Measurements from ENCODE around the gene SLX9.

SLX9 gene

DNA sequence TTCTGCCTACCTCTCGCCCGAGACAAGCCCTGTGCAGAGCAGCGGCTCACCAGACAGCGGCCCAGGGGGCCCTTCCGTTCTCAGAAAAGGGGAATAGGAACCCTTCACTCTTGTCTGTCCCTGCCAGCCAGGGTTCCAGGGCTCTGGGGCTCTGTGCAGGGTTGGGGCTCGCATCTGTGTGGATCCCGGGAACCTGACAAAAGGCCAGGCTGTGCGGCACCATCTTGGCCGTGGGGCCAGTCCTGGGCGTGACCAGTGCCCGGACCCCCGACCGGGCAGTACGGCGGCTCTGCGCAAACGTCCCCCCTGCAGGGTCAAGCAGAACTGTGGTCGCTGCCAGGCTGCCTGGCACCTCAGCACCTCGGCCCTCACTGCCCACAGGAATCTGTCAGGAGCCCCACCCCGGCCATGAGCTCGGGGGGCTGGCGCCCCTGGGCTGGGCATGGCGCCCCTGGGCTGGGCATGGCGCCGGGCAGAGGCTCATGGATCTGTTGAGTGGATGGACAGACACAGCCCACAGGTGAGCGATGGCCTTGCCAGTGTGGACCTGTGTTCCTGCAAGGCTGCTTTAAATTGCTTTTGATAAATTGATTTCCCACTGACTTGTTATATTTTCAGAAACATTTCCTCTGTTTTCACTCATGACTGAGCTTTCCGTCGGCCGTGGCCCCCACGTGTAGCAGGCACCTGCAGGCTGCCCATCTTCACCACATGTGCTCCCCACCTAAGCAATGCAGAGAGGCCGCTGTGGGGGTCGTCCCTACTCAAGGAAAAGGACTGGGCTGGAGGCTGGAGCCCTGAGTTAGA lies 59.0 kb downstream of the SLX9 start:
- TF ChIP-seq LEF1 (IDR thresholded peaks at IDR 0.05; ENCODE audit: borderline replicate concordance) (no peak), SUZ12 (IDR thresholded peaks at IDR 0.05) (no peak), SP1 (IDR thresholded peaks at IDR 0.05) (no peak), FOXK2 (IDR thresholded peaks at IDR 0.05) (no peak), ELF4 (IDR thresholded peaks at IDR 0.05) (no peak), NFRKB (IDR thresholded peaks at IDR 0.05) (no peak), ZNF384 (IDR thresholded peaks at IDR 0.05) (no peak), BHLHE40 (IDR thresholded peaks at IDR 0.05; ENCODE audit: borderline replicate concordance) (no peak), CTBP1 (IDR thresholded peaks at IDR 0.05; ENCODE audit: borderline replicate concordance) (no peak), TARDBP (IDR thresholded peaks at IDR 0.05) (no peak), FOXM1 (IDR thresholded peaks at IDR 0.05; ENCODE audit: borderline replicate concordance) (no peak)
- DNase-seq (ENCODE audit: extremely low spot score), result no peak
- CTCF ChIA-PET, result interaction anchor here (0.6 kb wide), 1 partner anchor 126 kb away, joined by 3 read pairs; no protein-coding TSS in a partner anchor
- POLR2A ChIA-PET, result no interaction called here

DNA sequence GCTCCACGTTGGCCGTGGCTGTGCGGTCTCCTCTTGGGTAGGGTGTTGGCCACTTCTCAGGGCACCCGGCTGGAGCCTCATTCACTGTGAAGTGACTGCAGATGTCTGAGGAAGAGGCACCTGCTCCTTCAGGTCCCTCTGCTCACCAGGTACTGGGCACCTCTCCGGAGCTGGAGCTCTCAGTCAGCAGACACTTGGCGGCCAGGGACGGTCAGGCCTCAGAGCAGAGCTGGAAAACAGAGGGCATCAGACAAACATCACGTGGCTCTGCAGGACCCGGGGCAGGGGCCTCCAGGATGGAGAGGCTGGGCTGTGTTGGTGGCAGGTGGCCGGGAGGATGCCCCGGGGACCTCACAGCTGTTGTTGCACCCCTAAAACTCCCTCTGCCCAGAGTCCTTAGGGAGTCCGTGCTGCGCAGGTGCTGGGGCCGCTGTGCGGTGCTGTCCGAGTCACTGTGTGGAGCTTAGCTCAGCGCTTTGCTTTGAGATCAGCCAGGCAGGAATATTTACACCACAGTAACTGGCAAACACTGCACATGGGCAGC lies 59.7 kb downstream of the SLX9 start:
- ChIA-PET CTCF (interaction anchor here (0.6 kb wide), 1 partner anchor 125 kb away, joined by 3 read pairs; no protein-coding TSS in a partner anchor), POLR2A (no interaction called here)
- TF ChIP-seq TARDBP (IDR thresholded peaks at IDR 0.05), result no peak
- TF ChIP-seq BHLHE40 (IDR thresholded peaks at IDR 0.05; ENCODE audit: borderline replicate concordance), result no peak
- TF ChIP-seq L3MBTL2 (conservative IDR thresholded peaks at IDR 0.05), result no peak
- TF ChIP-seq SP1 (IDR thresholded peaks at IDR 0.05), result no peak
- TF ChIP-seq SUZ12 (IDR thresholded peaks at IDR 0.05), result no peak
- no peak for TF ChIP-seq HDGF (IDR thresholded peaks at IDR 0.05; ENCODE audit: borderline replicate concordance)
- TF ChIP-seq FOXM1 (IDR thresholded peaks at IDR 0.05; ENCODE audit: borderline replicate concordance), result no peak
- no peak for TF ChIP-seq ELF4 (IDR thresholded peaks at IDR 0.05)
- TF ChIP-seq, protein P1, sequence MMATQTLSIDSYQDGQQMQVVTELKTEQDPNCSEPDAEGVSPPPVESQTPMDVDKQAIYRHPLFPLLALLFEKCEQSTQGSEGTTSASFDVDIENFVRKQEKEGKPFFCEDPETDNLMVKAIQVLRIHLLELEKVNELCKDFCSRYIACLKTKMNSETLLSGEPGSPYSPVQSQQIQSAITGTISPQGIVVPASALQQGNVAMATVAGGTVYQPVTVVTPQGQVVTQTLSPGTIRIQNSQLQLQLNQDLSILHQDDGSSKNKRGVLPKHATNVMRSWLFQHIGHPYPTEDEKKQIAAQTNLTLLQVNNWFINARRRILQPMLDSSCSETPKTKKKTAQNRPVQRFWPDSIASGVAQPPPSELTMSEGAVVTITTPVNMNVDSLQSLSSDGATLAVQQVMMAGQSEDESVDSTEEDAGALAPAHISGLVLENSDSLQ (IDR thresholded peaks at IDR 0.05), result no peak
- TF ChIP-seq ARNT (IDR thresholded peaks at IDR 0.05), result no peak
- no peak for DNase-seq (ENCODE audit: extremely low spot score)

DNA sequence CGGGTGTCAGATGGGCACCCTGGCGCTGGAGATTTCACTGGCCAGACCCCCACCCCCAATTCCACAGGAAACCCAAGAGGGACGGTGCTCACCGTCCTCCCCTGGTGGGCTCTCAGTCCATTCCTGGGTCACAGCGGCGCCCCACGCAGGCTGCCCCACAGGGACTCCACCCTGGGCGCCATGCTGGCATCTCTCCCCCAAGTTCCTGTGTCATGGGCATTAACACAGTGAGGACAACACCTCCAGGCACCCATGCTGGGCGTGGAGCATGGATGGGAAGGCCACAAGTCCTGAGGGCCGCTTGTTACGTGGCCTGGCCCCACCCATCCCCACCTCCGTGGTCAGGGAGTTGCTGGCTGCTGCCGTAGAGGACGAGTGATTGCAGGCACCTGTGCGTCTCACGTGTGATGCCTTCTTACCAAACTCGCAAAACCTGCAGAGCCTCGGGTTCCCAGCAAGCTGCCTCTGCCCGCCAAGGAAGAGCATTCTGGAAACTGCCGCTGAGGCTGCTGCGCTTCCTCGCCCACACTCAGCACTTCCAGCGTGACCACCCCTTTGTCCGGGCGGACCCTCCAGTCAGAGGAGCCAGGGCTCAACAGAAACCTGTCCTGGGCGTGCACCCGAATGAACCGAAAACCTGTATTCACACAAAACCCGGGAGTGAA lies 60.3 kb downstream of the SLX9 start:
- POLR2A ChIA-PET, result no interaction called here
- CTCF ChIA-PET, result no interaction called here
- TF ChIP-seq, protein P1 (IDR thresholded peaks at IDR 0.05), result no peak
- TF ChIP-seq NFRKB (IDR thresholded peaks at IDR 0.05) (no peak), ARNT (IDR thresholded peaks at IDR 0.05) (no peak), L3MBTL2 (conservative IDR thresholded peaks at IDR 0.05) (no peak), FOXK2 (IDR thresholded peaks at IDR 0.05) (no peak), TARDBP (IDR thresholded peaks at IDR 0.05) (no peak), ELF4 (IDR thresholded peaks at IDR 0.05) (no peak), SUZ12 (IDR thresholded peaks at IDR 0.05) (no peak), SP1 (IDR thresholded peaks at IDR 0.05) (no peak), BHLHE40 (IDR thresholded peaks at IDR 0.05; ENCODE audit: borderline replicate concordance) (no peak), FOXA1 (IDR thresholded peaks at IDR 0.05) (no peak), LEF1 (IDR thresholded peaks at IDR 0.05; ENCODE audit: borderline replicate concordance) (no peak), HDGF (IDR thresholded peaks at IDR 0.05; ENCODE audit: borderline replicate concordance) (no peak), ZNF384 (IDR thresholded peaks at IDR 0.05) (no peak), FOXM1 (IDR thresholded peaks at IDR 0.05; ENCODE audit: borderline replicate concordance) (no peak), CTBP1 (IDR thresholded peaks at IDR 0.05; ENCODE audit: borderline replicate concordance) (no peak)
- DNase-seq (ENCODE audit: extremely low spot score), result no peak

DNA sequence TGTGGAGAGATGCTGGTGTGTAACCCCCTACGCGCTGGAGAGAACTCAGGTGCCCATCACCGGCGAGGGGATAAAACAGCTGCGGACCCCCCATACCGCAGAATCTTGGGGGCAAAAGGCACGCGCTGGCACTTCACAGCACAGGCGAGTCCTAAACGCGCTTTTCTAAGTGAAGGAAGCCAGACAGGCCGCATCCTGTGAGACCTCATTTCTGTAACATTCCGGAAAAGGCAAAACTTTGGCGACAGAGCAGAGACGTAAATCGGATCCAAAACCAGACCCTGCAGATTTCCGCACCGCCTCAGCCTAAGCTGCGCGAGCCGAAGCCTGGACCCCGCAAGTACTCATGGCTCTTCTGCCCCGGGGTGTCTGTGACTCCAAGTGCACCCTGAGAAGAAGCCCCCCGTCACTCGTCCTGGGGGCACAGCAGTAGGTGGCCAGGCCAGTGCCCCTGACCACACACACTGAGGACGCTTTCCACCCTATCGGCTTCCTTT lies 60.9 kb downstream of the SLX9 start:
- POLR2A ChIA-PET, result no interaction called here
- CTCF ChIA-PET, result no interaction called here
- no peak for DNase-seq (ENCODE audit: extremely low spot score)
- TF ChIP-seq HDGF (IDR thresholded peaks at IDR 0.05; ENCODE audit: borderline replicate concordance) (no peak), FOXA1 (IDR thresholded peaks at IDR 0.05) (no peak), ZNF384 (IDR thresholded peaks at IDR 0.05) (no peak), ARNT (IDR thresholded peaks at IDR 0.05) (no peak), FOXM1 (IDR thresholded peaks at IDR 0.05; ENCODE audit: borderline replicate concordance) (no peak)

DNA sequence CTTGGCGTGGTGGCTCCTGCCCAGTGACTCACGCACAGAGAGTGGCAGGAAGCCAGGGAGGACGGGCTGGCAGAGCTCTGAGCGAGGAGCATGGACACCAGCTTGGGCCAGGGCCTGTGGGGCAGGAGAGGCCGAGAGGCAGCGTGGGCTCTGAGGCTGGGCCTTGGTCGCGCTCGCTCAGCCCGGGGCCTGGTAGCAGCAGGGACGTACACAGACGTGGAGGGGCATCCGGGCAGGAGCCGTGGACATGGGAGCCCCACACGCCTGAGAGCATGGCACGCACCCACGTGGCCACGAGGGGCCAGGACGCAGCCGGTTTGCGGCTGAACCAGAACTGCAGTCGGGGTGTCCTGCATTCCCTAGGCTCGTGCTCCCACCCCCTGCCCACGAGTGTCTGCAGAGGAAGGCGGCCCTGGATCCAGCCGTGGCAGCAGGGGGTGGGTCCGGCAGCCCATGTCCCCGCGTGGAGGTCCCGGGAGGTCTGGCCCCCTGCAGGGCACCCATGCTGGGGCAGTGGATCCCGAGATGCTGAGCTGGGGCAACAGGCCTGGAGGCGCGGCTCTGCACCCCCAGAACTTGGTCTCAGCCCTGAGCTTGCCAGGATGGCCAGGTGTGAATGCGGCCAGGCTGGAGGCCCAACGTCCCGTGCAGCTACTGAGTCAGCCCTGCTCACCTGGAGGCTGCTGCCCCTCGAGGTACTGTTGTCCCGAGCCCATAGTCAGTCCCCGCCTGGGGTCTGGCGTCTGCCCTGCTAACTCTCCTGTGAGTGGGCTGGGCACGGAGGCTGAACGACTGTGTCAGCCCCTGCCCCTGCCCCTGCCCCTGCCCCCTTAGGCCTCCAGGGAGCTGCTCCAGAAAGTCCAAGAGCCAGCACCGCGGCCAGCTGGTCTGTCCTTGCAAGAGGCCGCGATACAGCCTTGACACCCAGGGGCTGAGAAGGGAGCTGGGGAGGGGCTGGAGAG lies 61.6 kb downstream of the SLX9 start:
- no peak for DNase-seq (ENCODE audit: extremely low spot score)
- POLR2A ChIA-PET, result no interaction called here

More for the DNA sequence above, 61.6 kb downstream of the SLX9 start:
- TF ChIP-seq FOXK2 (IDR thresholded peaks at IDR 0.05) (no peak), LEF1 (IDR thresholded peaks at IDR 0.05; ENCODE audit: borderline replicate concordance) (no peak), NFRKB (IDR thresholded peaks at IDR 0.05) (no peak), ARNT (IDR thresholded peaks at IDR 0.05) (no peak), HDGF (IDR thresholded peaks at IDR 0.05; ENCODE audit: borderline replicate concordance) (no peak), BHLHE40 (IDR thresholded peaks at IDR 0.05; ENCODE audit: borderline replicate concordance) (no peak), TARDBP (IDR thresholded peaks at IDR 0.05) (no peak), FOXM1 (IDR thresholded peaks at IDR 0.05; ENCODE audit: borderline replicate concordance) (no peak), ELF4 (IDR thresholded peaks at IDR 0.05) (no peak)
- TF ChIP-seq, protein P1 (IDR thresholded peaks at IDR 0.05), result no peak
- CTCF ChIA-PET, result no interaction called here
